Measurements from ENCODE around the gene TBC1D10A. TPM values are rescaled to one million over a fixed set of nuclear protein-coding genes. Genes with fewer than 3 reads are reported as not detected.

TBC1D10A gene
- total RNA-seq, 1 experiment from 2014 or later, result 11.1 TPM

DNA sequence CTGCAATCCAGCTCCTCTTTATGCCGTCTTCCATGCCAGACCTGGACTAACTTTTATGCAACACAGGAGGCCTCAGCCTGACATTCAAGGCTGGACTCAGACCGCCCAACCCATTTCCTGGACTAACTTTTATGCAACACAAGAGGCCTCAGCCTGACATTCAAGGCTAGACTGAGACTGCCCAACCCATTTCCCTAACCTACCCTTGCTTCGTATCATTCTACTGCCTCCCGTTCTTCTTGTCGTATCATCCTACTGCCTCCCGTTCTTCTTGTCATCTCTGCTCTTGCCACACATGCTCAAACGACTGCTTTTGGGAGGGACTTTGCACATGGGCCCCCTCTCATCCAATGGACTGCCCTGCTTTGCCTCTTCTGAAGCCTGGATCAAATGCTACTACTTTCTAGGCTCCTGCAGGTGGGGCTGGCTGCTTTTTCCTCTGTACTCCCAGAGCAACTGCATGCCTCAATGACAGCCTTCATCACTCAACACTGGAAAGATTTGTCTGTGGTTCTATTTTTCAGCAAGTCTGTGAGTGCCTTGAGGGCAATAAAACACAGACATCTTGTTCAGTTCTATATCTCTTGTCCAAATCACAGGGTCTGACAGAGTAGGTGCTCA is 7.8 kb downstream of the TBC1D10A start:
- H3K36me3 Mint-ChIP-seq, result no peaks in the 10 kb centered on the region
- no peaks in the 10 kb centered on the region; the same call in 1 of the 2 replicates for H3K4me1 Mint-ChIP-seq
- DNase-seq (ENCODE audit: low spot score) (no peak), ATAC-seq (peak; percentile 78)
- no peaks in the 10 kb centered on the region for H3K9me3 Mint-ChIP-seq
- TF ChIP-seq MXD4 (CRISPR knock-in tag; IDR thresholded peaks at IDR 0.05; ENCODE audit: borderline replicate concordance) (no peak), TEAD4 (CRISPR knock-in tag; IDR thresholded peaks at IDR 0.05) (no peak), ZNF263 (CRISPR knock-in tag; IDR thresholded peaks at IDR 0.05; ENCODE audit: low read depth) (no peak)
- ChIA-PET POLR2A (no interaction called here), CTCF (interaction anchor here (1.2 to 3.4 kb wide), 3 partner anchors 8 to 68 kb away, joined by 3 to 13 read pairs (median 7); partner anchors contain the start of genes RNF215 and TBC1D10A)
- no peak overlapping the region for H3K27ac Mint-ChIP-seq
- no peak overlapping the region for H3K4me3 Mint-ChIP-seq
- H3K27me3 Mint-ChIP-seq (ENCODE audit: low read depth), result no peaks in the 10 kb centered on the region

DNA sequence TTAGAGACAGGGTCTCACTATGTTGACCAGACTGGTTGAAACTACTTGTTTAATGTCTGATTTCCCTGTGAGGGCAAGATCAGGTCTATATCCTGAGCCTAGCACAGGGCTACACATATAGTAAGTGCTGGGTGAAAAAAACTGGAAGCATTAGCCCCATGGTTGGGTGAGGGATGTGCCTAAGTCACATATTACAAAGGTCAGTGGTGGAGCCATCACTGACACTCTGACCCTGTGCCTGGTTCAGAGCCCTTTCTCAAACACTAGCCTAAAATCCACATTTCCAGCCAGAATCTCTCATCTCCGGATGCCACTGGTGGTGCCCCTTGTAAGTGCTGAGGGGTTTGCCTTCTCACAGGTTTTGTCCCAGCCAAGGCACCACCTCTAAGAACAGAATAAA is 9.0 kb downstream of the TBC1D10A start:
- CTCF ChIA-PET, result interaction anchor here (3.4 to 6.7 kb wide), 2 partner anchors 9 to 29 kb away, joined by 13 to 36 read pairs; partner anchors contain the start of genes CASTOR1 and TBC1D10A
- ATAC-seq, result no peak
- H3K27ac Mint-ChIP-seq, result no peak overlapping the region
- POLR2A ChIA-PET, result no interaction called here
- H3K36me3 Mint-ChIP-seq, result no peaks in the 10 kb centered on the region
- no peak overlapping the region for H3K4me3 Mint-ChIP-seq
- H3K4me1 Mint-ChIP-seq, result no peaks in the 10 kb centered on the region; the same call in 1 of the 2 replicates
- no peaks in the 10 kb centered on the region for H3K27me3 Mint-ChIP-seq (ENCODE audit: low read depth)
- no peaks in the 10 kb centered on the region for H3K9me3 Mint-ChIP-seq
- no peak for DNase-seq (ENCODE audit: low spot score)
- TF ChIP-seq, protein P1, sequence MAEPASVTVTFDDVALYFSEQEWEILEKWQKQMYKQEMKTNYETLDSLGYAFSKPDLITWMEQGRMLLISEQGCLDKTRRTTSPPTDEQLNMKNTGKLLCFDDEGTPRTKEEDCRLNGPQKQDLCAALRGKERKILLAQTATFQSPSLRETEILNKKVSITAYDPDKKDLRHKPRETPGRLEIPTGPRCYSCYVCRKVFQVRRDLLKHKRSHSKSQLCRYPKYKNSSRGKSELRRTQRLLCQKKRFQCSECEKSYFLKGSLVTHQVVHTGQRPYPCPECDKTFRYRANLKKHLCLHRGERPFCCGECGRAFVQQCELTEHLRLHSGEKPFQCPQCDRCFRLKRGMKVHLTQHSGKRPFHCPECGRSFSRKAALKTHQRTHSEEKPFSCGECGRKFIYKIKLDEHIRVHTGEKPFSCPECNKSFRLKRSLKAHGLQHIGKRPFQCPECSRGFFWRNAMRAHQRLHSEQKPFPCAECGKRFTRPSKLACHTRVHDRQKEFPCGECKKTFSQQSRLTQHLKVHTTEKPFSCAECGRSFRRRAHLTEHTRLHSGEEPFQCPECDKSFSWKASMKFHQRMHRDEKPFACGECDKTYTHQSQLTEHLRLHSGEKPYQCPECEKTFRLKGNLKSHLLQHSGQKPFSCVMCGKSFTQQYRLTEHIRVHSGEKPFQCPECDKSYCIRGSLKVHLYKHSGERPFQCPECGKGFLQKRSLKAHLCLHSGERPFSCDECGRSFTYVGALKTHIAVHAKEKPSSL (CRISPR knock-in tag; conservative IDR thresholded peaks at IDR 0.05), result no peak
- TF ChIP-seq ZBTB21 (CRISPR knock-in tag; IDR thresholded peaks at IDR 0.05; ENCODE audit: borderline replicate concordance) (no peak), TCF7 (CRISPR knock-in tag; IDR thresholded peaks at IDR 0.05; ENCODE audit: low read depth) (no peak), SP1 (CRISPR knock-in tag; conservative IDR thresholded peaks at IDR 0.05) (no peak), NR2C2 (CRISPR knock-in tag; IDR thresholded peaks at IDR 0.05) (no peak), NFE2L1 (CRISPR knock-in tag; IDR thresholded peaks at IDR 0.05) (no peak), FOXJ3 (CRISPR knock-in tag; IDR thresholded peaks at IDR 0.05; ENCODE audit: borderline replicate concordance) (no peak), CREB1 (CRISPR knock-in tag; IDR thresholded peaks at IDR 0.05) (no peak), RORB (CRISPR knock-in tag; IDR thresholded peaks at IDR 0.05) (no peak), ZNF263 (CRISPR knock-in tag; IDR thresholded peaks at IDR 0.05; ENCODE audit: low read depth) (no peak)
- TF ChIP-seq, protein P2, sequence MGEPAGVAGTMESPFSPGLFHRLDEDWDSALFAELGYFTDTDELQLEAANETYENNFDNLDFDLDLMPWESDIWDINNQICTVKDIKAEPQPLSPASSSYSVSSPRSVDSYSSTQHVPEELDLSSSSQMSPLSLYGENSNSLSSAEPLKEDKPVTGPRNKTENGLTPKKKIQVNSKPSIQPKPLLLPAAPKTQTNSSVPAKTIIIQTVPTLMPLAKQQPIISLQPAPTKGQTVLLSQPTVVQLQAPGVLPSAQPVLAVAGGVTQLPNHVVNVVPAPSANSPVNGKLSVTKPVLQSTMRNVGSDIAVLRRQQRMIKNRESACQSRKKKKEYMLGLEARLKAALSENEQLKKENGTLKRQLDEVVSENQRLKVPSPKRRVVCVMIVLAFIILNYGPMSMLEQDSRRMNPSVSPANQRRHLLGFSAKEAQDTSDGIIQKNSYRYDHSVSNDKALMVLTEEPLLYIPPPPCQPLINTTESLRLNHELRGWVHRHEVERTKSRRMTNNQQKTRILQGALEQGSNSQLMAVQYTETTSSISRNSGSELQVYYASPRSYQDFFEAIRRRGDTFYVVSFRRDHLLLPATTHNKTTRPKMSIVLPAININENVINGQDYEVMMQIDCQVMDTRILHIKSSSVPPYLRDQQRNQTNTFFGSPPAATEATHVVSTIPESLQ (CRISPR knock-in tag; IDR thresholded peaks at IDR 0.05), result no peak

DNA sequence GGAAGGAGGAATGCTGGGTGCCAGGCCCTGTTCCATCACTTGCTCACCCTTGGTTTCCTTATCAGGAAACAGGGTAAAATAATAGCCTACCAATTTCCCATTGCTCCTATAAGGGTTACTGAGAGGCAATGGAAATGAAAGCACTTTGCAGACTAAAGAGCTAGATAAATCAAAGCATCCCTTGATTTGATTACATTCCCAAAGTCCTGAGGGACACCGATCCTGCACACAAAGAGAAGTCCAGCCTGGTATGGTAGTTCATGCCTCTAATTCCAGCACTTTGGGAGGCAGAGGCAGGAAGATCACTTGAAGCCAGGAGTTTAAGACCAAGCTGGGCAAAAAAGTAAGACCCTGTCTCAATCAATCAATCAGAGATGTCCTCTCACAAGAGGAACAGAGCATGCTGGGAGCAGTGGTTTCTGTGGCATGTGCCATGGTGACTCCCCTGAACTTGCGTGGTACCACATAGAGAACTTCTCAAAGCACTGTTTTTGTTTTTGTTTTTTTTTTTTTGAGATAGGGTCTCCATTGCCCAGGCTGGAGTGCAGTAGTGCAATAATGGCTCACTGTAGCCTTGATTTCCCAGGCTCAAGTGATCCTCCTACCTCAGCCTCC is 10.7 kb downstream of the TBC1D10A start:
- no peak overlapping the region for H3K27ac Mint-ChIP-seq
- no peaks in the 10 kb centered on the region for H3K9me3 Mint-ChIP-seq
- CTCF ChIA-PET, result interaction anchor here (1.0 to 6.7 kb wide), 3 partner anchors 11 to 60 kb away, joined by 3 to 36 read pairs (median 13); partner anchors contain the start of genes CASTOR1 and TBC1D10A
- TF ChIP-seq, protein P3, sequence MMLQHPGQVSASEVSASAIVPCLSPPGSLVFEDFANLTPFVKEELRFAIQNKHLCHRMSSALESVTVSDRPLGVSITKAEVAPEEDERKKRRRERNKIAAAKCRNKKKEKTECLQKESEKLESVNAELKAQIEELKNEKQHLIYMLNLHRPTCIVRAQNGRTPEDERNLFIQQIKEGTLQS (CRISPR knock-in tag; conservative IDR thresholded peaks at IDR 0.05), result no peak
- TF ChIP-seq NR2C2 (CRISPR knock-in tag; IDR thresholded peaks at IDR 0.05), result no peak
- TF ChIP-seq, protein P4, sequence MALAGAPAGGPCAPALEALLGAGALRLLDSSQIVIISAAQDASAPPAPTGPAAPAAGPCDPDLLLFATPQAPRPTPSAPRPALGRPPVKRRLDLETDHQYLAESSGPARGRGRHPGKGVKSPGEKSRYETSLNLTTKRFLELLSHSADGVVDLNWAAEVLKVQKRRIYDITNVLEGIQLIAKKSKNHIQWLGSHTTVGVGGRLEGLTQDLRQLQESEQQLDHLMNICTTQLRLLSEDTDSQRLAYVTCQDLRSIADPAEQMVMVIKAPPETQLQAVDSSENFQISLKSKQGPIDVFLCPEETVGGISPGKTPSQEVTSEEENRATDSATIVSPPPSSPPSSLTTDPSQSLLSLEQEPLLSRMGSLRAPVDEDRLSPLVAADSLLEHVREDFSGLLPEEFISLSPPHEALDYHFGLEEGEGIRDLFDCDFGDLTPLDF (CRISPR knock-in tag; IDR thresholded peaks at IDR 0.05), result no peak
- TF ChIP-seq, protein P5, sequence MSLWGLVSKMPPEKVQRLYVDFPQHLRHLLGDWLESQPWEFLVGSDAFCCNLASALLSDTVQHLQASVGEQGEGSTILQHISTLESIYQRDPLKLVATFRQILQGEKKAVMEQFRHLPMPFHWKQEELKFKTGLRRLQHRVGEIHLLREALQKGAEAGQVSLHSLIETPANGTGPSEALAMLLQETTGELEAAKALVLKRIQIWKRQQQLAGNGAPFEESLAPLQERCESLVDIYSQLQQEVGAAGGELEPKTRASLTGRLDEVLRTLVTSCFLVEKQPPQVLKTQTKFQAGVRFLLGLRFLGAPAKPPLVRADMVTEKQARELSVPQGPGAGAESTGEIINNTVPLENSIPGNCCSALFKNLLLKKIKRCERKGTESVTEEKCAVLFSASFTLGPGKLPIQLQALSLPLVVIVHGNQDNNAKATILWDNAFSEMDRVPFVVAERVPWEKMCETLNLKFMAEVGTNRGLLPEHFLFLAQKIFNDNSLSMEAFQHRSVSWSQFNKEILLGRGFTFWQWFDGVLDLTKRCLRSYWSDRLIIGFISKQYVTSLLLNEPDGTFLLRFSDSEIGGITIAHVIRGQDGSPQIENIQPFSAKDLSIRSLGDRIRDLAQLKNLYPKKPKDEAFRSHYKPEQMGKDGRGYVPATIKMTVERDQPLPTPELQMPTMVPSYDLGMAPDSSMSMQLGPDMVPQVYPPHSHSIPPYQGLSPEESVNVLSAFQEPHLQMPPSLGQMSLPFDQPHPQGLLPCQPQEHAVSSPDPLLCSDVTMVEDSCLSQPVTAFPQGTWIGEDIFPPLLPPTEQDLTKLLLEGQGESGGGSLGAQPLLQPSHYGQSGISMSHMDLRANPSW (CRISPR knock-in tag; conservative IDR thresholded peaks at IDR 0.05; ENCODE audit: low read depth), result no peak
- no peak for TF ChIP-seq ATF1 (CRISPR knock-in tag; IDR thresholded peaks at IDR 0.05)
- no peak for TF ChIP-seq TCF7 (CRISPR knock-in tag; IDR thresholded peaks at IDR 0.05; ENCODE audit: low read depth)
- TF ChIP-seq GTF2I (CRISPR knock-in tag; conservative IDR thresholded peaks at IDR 0.05), result no peak
- no peak for TF ChIP-seq CREM (CRISPR knock-in tag; IDR thresholded peaks at IDR 0.05)
- TF ChIP-seq, protein P6, sequence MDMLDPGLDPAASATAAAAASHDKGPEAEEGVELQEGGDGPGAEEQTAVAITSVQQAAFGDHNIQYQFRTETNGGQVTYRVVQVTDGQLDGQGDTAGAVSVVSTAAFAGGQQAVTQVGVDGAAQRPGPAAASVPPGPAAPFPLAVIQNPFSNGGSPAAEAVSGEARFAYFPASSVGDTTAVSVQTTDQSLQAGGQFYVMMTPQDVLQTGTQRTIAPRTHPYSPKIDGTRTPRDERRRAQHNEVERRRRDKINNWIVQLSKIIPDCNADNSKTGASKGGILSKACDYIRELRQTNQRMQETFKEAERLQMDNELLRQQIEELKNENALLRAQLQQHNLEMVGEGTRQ (CRISPR knock-in tag; IDR thresholded peaks at IDR 0.05), result no peak
- TF ChIP-seq, protein P7, sequence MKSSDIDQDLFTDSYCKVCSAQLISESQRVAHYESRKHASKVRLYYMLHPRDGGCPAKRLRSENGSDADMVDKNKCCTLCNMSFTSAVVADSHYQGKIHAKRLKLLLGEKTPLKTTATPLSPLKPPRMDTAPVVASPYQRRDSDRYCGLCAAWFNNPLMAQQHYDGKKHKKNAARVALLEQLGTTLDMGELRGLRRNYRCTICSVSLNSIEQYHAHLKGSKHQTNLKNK (CRISPR knock-in tag; IDR thresholded peaks at IDR 0.05), result no peak

More for the DNA sequence above, 10.7 kb downstream of the TBC1D10A start:
- Mint-ChIP-seq H3K27me3 (ENCODE audit: low read depth) (no peaks in the 10 kb centered on the region), H3K4me1 (peaks cover 3% of the 10 kb centered on the region), H3K4me3 (no peak overlapping the region), H3K36me3 (no peaks in the 10 kb centered on the region)
- no peak for ATAC-seq
- no peak for DNase-seq (ENCODE audit: low spot score)
- POLR2A ChIA-PET, result interaction anchor here (0.6 kb wide), 1 partner anchor 118 kb away, joined by 4 read pairs; no protein-coding TSS in a partner anchor
